MM.1S (cell line): Measurements from ENCODE around the gene DDX60.

Experiments
- DNase-seq: peaks from one replicate; pipeline ENCODE4 v3.0.0-alpha.2; 2015
- H2AFZ ChIP-seq: fragments of 300-600 bp; sonication (generic); 2 replicates; pipeline ENCODE4 v1.6.0; 2016; ENCODE audit warnings: antibody characterized with exemption, low read length
- H3F3A ChIP-seq: fragments of 300-600 bp; sonication (generic); 2 replicates; pipeline ENCODE4 v1.6.1; 2016; ENCODE audit warnings: mild to moderate bottlenecking, antibody characterized with exemption, low read length, moderate library complexity, mixed read lengths; ENCODE audit not compliant: insufficient read depth
- H3K27ac ChIP-seq: fragments of 300-600 bp; sonication (generic); 2 replicates; pipeline ENCODE4 v1.5.1; 2016; ENCODE audit warnings: mild to moderate bottlenecking, low read length
- H3K27me3 ChIP-seq: fragments of 300-600 bp; sonication (generic); replicated peaks from 2 replicates; pipeline ENCODE4 v1.6.0; 2016; ENCODE audit warnings: low read length; ENCODE audit not compliant: insufficient read depth
- H3K36me3 ChIP-seq: fragments of 300-600 bp; sonication (generic); replicated peaks from 2 replicates; pipeline ENCODE4 v1.6.1; 2016; ENCODE audit warnings: mild to moderate bottlenecking, low read length, mixed read lengths; ENCODE audit not compliant: insufficient read depth
- H3K4me1 ChIP-seq: fragments of 300-600 bp; sonication (generic); 2 replicates; pipeline ENCODE4 v1.6.1; 2016; ENCODE audit warnings: low read length, mixed read lengths
- H3K4me2 ChIP-seq: fragments of 300-600 bp; sonication (generic); 2 replicates; pipeline ENCODE4 v1.6.0; 2016; ENCODE audit warnings: low read depth, low read length
- H3K4me3 ChIP-seq: fragments of 300-600 bp; sonication (generic); 2 replicates; pipeline ENCODE4 v1.5.1; 2016; ENCODE audit warnings: low read length, mixed read lengths
- H3K79me2 ChIP-seq: fragments of 300-600 bp; sonication (generic); 2 replicates; pipeline ENCODE4 v1.6.1; 2016; ENCODE audit warnings: mixed run types, low read length, mixed read lengths
- H3K9ac ChIP-seq: fragments of 300-600 bp; sonication (generic); 2 replicates; pipeline ENCODE4 v1.6.1; 2016; ENCODE audit warnings: low read length, mixed read lengths
- H3K9me2 ChIP-seq: fragments of 300-600 bp; sonication (generic); replicated peaks from 2 replicates; pipeline ENCODE4 v1.6.1; 2016; ENCODE audit warnings: mild to moderate bottlenecking, low read length, mixed read lengths; ENCODE audit not compliant: insufficient read depth
- H3K9me3 ChIP-seq: fragments of 300-600 bp; sonication (generic); replicated peaks from 2 replicates; pipeline ENCODE4 v1.6.1; 2016; ENCODE audit warnings: mild to moderate bottlenecking, low read length, mixed read lengths; ENCODE audit not compliant: insufficient read depth
- H4K20me1 ChIP-seq: fragments of 300-600 bp; sonication (generic); 2 replicates; pipeline ENCODE4 v1.6.1; 2016; ENCODE audit warnings: mild to moderate bottlenecking, low read length, moderate library complexity, mixed read lengths; ENCODE audit not compliant: insufficient read depth
- CTCF ChIP-seq: fragments of 300-600 bp; sonication (generic); IDR thresholded peaks from 2 replicates; pipeline ENCODE4 v1.5.1; 2016; ENCODE audit warnings: antibody characterized with exemption, low read length, mixed read lengths
- EZH2 ChIP-seq: fragments of 300-600 bp; sonication (generic); optimal IDR thresholded peaks from 2 replicates; pipeline ENCODE3; 2017; ENCODE audit warnings: low read depth, mild to moderate bottlenecking, antibody characterized with exemption, low read length, mixed read lengths
- EZH2phosphoT487 ChIP-seq: fragments of 300-600 bp; sonication (generic); IDR thresholded peaks from 2 replicates; pipeline ENCODE4 v1.6.1; 2018; ENCODE audit warnings: antibody characterized with exemption, low read length

Gene DDX60

DNA sequence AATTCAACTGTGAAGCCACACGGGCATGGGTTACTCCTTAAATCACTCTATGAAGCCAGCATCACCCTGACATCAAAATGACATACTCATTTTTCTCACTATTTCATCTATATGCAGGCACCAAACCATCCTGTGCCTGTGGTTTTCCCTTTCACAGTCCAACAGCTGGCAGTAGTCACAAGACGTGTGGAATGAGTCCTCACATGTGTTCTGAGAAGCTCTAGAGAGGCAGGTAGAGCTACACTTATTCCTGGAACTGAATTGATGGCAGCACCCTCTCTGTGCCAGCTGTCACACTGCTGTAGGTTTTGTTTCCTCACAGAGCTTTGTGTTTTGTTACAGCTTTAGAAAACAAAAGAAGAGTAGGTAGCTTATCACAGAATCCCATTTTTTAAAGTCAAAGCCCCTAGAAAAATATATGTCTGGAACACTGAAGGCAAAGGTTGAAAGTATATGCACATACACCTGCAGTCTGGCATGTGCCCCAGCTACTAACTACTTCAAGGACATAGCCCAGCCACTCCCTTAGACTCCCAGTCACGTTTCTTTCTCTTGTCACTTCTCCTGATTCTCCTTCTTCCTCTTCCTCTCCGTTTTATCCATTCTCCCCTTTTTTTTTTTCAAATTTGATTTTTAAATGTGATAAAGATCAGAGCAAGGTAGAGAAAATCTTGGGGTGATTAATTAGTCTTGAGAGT is 119.1 kb downstream of the DDX60 start:
- no peak for DNase-seq
- Histone ChIP-seq H3K9me2 (no peaks in the 10 kb centered on the region), H4K20me1 (no peaks in the 10 kb centered on the region), H3K9me3 (no peaks in the 10 kb centered on the region), H3K4me1 (no peaks in the 10 kb centered on the region), H3K27me3 (no peaks in the 10 kb centered on the region), H2AFZ (no peak overlapping the region), H3K27ac (no peak overlapping the region), H3K79me2 (no peaks in the 10 kb centered on the region), H3K4me2 (no peak overlapping the region), H3F3A (no peaks in the 10 kb centered on the region), H3K4me3 (no peak overlapping the region), H3K36me3 (no peaks in the 10 kb centered on the region), H3K9ac (no peak overlapping the region)
- no peak for TF ChIP-seq CTCF
- no peak for TF ChIP-seq EZH2phosphoT487
- no peak for TF ChIP-seq EZH2

GRCh38 chr4:168197926-168198325 is 120.6 kb downstream of the DDX60 start:
- no peak overlapping the region for H3K9ac ChIP-seq
- no peaks in the 10 kb centered on the region for H3K9me2 ChIP-seq
- no peaks in the 10 kb centered on the region for H3F3A ChIP-seq
- TF ChIP-seq CTCF (no peak), EZH2phosphoT487 (no peak), EZH2 (no peak)
- no peaks in the 10 kb centered on the region for H3K79me2 ChIP-seq
- no peaks in the 10 kb centered on the region for H3K9me3 ChIP-seq
- no peaks in the 10 kb centered on the region for H3K27me3 ChIP-seq
- no peak overlapping the region for H3K4me2 ChIP-seq
- no peak overlapping the region for H3K27ac ChIP-seq
- H3K36me3 ChIP-seq = no peaks in the 10 kb centered on the region
- no peak overlapping the region for H3K4me3 ChIP-seq
- no peaks in the 10 kb centered on the region for H3K4me1 ChIP-seq
- no peak for DNase-seq
- no peak overlapping the region for H2AFZ ChIP-seq
- H4K20me1 ChIP-seq = no peaks in the 10 kb centered on the region

- no peak for DNase-seq
- no peak overlapping the region for H3K9ac ChIP-seq
Measured at GRCh38 chr4:168188754-168189153, 129.8 kb downstream of the DDX60 start.

More at GRCh38 chr4:168188754-168189153, 129.8 kb downstream of the DDX60 start:
- Histone ChIP-seq H3K4me2 (no peak overlapping the region), H3F3A (no peaks in the 10 kb centered on the region), H3K9me2 (no peaks in the 10 kb centered on the region), H2AFZ (no peak overlapping the region), H4K20me1 (no peaks in the 10 kb centered on the region), H3K79me2 (no peaks in the 10 kb centered on the region), H3K36me3 (no peaks in the 10 kb centered on the region), H3K4me3 (no peak overlapping the region), H3K9me3 (no peaks in the 10 kb centered on the region), H3K27ac (no peak overlapping the region), H3K27me3 (no peaks in the 10 kb centered on the region), H3K4me1 (no peaks in the 10 kb centered on the region)
- TF ChIP-seq EZH2phosphoT487 (no peak), EZH2 (no peak), CTCF (no peak)
